GM23248 (cell line): ENCODE measurements around the gene TP53. TPM values are rescaled to one million over a fixed set of nuclear protein-coding genes. Genes with fewer than 3 reads are reported as not detected.

Experiments used
- DNase-seq: peaks from one replicate; pipeline ENCODE4 v3.0.0-alpha.2; 2015
- H2AFZ ChIP-seq: fragments of 200-600 bp; sonication (generic); 2 replicates; pipeline ENCODE4 v1.6.1; 2016; ENCODE audit warnings: antibody characterized with exemption
- H3F3A ChIP-seq: fragments of 200-600 bp; sonication (generic); 2 replicates; pipeline ENCODE4 v1.6.1; 2016; ENCODE audit warnings: mild to moderate bottlenecking, antibody characterized with exemption, mixed run types; ENCODE audit not compliant: insufficient read depth
- H3K27ac ChIP-seq: fragments of 200-600 bp; sonication (generic); 2 replicates; pipeline ENCODE4 v1.5.1; 2016; ENCODE audit warnings: mild to moderate bottlenecking
- H3K27me3 ChIP-seq: fragments of 200-600 bp; sonication (generic); replicated peaks from 2 replicates; pipeline ENCODE4 v1.6.1; 2016; ENCODE audit warnings: mild to moderate bottlenecking; ENCODE audit not compliant: insufficient read depth
- H3K36me3 ChIP-seq: fragments of 200-600 bp; sonication (generic); 2 replicates; pipeline ENCODE4 v1.6.1; 2016; ENCODE audit warnings: low read depth, mild to moderate bottlenecking
- H3K4me1 ChIP-seq: fragments of 200-600 bp; sonication (generic); 2 replicates; pipeline ENCODE4 v1.6.1; 2016; ENCODE audit warnings: mild to moderate bottlenecking; ENCODE audit not compliant: insufficient read depth
- H3K4me2 ChIP-seq: fragments of 200-600 bp; sonication (generic); one replicate; pipeline ENCODE4 v1.6.1; 2016; ENCODE audit warnings: mild to moderate bottlenecking; ENCODE audit not compliant: unreplicated experiment
- H3K4me3 ChIP-seq: fragments of 200-600 bp; sonication (generic); 2 replicates; pipeline ENCODE4 v1.5.1; 2016; ENCODE audit warnings: mild to moderate bottlenecking
- H3K79me2 ChIP-seq: fragments of 200-600 bp; sonication (generic); 2 replicates; pipeline ENCODE4 v1.6.1; 2016; ENCODE audit warnings: mild to moderate bottlenecking; ENCODE audit not compliant: insufficient read depth
- H3K9ac ChIP-seq: fragments of 200-600 bp; sonication (generic); 2 replicates; pipeline ENCODE4 v1.6.1; 2016; ENCODE audit warnings: mild to moderate bottlenecking
- H3K9me2 ChIP-seq: fragments of 200-600 bp; sonication (generic); 2 replicates; pipeline ENCODE4 v1.6.1; 2016; ENCODE audit warnings: mixed run types, mild to moderate bottlenecking, moderate library complexity; ENCODE audit not compliant: insufficient read depth
- H3K9me3 ChIP-seq: fragments of 200-600 bp; sonication (generic); one replicate; pipeline ENCODE4 v1.6.1; 2017; ENCODE audit warnings: low read depth
- H4K20me1 ChIP-seq: fragments of 200-600 bp; sonication (generic); 2 replicates; pipeline ENCODE4 v1.6.0; 2016; ENCODE audit not compliant: insufficient read depth
- EZH2 ChIP-seq: fragments of 200-600 bp; sonication (generic); IDR thresholded peaks from 2 replicates; pipeline ENCODE4 v1.6.1; 2018; ENCODE audit warnings: antibody characterized with exemption, mild to moderate bottlenecking; ENCODE audit not compliant: insufficient read depth, poor library complexity, severe bottlenecking
- EZH2phosphoT487 ChIP-seq: fragments of 200-600 bp; sonication (generic); IDR thresholded peaks from 2 replicates; pipeline ENCODE4 v1.6.1; 2018; ENCODE audit warnings: antibody characterized with exemption, moderate library complexity, mild to moderate bottlenecking, low read depth; ENCODE audit not compliant: insufficient read depth
- WGBS, 2 experiments: methylation state at CpG; one replicate each; pipeline ENCODE4 v1.1.6; 2015 to 2017; ENCODE audit warnings: low lambda C conversion rate in 2 of 2, low coverage in 1 of 2; ENCODE audit errors: missing lambda C conversion rate in 2 of 2; 5-methylcytosine and 5-hydroxymethylcytosine counted together
- in situ Hi-C: fragments of 300-500 bp; cut with MboI; formaldehyde crosslinking; loops from 2 replicates; pipeline ENCODE4 v1.15.0; 2020
- polyA plus RNA-seq: library from polyadenylated mRNA; unstranded; fragments of >200 nt; fragmentation: Nextera tagmentation; extraction: Ambion mirVana; gene quantifications from 2 replicates; pipeline ENCODE4 v1.2.1, GENCODE V29; 2016
- total RNA-seq: library from RNA; depleted of rRNA; stranded (reverse); fragments of >200 nt; shearing (Covaris generic); gene quantifications from 2 replicates; pipeline ENCODE4 v1.2.3, GENCODE V29; 2014

The TP53 gene
- total and polyA plus RNA-seq, 2 experiments from 2014 or later, result 26.2 to 29.8 TPM

- WGBS, 2 experiments, result 4 to 5% methylated on average over 44 of the region's 44 CpGs
- H3K9ac ChIP-seq, result peak overlapping the region; percentile 100
- H3K4me2 ChIP-seq, result peak overlapping the region; percentile 96
- no peaks in the 10 kb centered on the region for H3K9me2 ChIP-seq
- no peaks in the 10 kb centered on the region for H3K9me3 ChIP-seq
- peaks cover 75% of the 10 kb centered on the region for H3K79me2 ChIP-seq
- TF ChIP-seq EZH2phosphoT487 (no peak), EZH2 (no peak)
- H3K4me1 ChIP-seq, result peaks cover 23% of the 10 kb centered on the region
- peak overlapping the region; percentile 90 for H2AFZ ChIP-seq
- peak overlapping the region; percentile 100 for H3K27ac ChIP-seq
- H3K27me3 ChIP-seq, result no peaks in the 10 kb centered on the region
- H4K20me1 ChIP-seq, result no peaks in the 10 kb centered on the region
- in situ Hi-C loops, result no loop called here
- peak overlapping the region; percentile 100 for H3K4me3 ChIP-seq
- peak; percentile 98 for DNase-seq
- H3K36me3 ChIP-seq, result no peaks in the 10 kb centered on the region
- H3F3A ChIP-seq, result peaks cover 30% of the 10 kb centered on the region
Observed at GRCh38 chr17:7685533-7686221, 1.6 kb downstream of the TP53 start.

GRCh38 chr17:7684851-7685532 lies 2.3 kb downstream of the TP53 start:
- Histone ChIP-seq H3K27ac (peak overlapping the region; percentile 100), H4K20me1 (no peaks in the 10 kb centered on the region), H2AFZ (peak overlapping the region; percentile 90), H3K36me3 (no peaks in the 10 kb centered on the region), H3K9me3 (no peaks in the 10 kb centered on the region), H3K4me2 (peak overlapping the region; percentile 96), H3K4me1 (peaks cover 23% of the 10 kb centered on the region), H3K27me3 (no peaks in the 10 kb centered on the region), H3K9ac (peak overlapping the region; percentile 100), H3F3A (peaks cover 30% of the 10 kb centered on the region), H3K79me2 (peaks cover 75% of the 10 kb centered on the region), H3K9me2 (no peaks in the 10 kb centered on the region), H3K4me3 (peak overlapping the region; percentile 100)
- 69 to 72% methylated on average over 15 of the region's 15 CpGs for WGBS, 2 experiments
- in situ Hi-C loops, result no loop called here
- DNase-seq, result no peak
- TF ChIP-seq EZH2phosphoT487 (no peak), EZH2 (no peak)

DNA sequence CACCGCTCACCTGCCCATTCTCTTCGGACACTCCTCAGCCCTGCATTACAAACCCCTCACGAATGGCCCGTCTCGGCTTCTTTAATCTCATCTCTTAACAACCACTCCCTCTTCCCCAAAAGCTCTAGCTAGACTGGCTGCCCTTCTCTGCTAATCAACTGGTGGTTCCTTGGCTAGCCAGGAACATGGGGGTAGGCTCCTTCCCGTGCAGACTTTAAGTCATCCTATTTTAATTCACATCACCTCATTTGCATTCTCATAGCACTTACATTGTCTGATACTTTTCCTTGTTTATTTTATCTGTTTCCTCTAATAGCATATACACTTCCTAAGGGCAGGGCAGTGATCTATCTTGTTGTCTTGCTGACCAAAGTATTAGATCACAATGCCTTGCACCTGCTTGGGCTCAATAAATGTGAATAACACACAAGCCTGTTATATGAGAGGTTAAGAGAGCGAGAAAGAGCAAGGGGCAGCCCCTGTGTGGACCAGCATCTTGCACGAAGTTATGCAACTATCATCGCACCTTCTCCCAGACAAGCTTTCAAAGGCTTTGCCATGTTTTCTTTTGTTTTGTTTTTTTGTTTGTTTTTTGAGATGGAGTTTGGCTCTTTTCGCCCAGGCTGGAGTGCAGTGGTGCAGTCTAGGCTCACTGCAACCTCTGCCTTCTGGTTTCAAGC lies 9.8 kb downstream of the TP53 start:
- peaks cover 11% of the 10 kb centered on the region; the same call in 1 of the 2 replicates for H3K36me3 ChIP-seq
- no peak overlapping the region for H3K4me2 ChIP-seq
- H3K4me1 ChIP-seq, result no peaks in the 10 kb centered on the region
- no peaks in the 10 kb centered on the region for H3F3A ChIP-seq
- no peak overlapping the region for H3K9ac ChIP-seq
- TF ChIP-seq EZH2 (no peak), EZH2phosphoT487 (no peak)
- H3K9me3 ChIP-seq, result no peaks in the 10 kb centered on the region
- H2AFZ ChIP-seq, result no peak overlapping the region
- 81 to 82% methylated on average over 10 of the region's 10 CpGs for WGBS, 2 experiments
- no peaks in the 10 kb centered on the region for H3K9me2 ChIP-seq
- H3K4me3 ChIP-seq, result no peak overlapping the region
- DNase-seq, result no peak
- peaks cover 33% of the 10 kb centered on the region for H3K79me2 ChIP-seq
- in situ Hi-C loops, result no loop called here
- no peaks in the 10 kb centered on the region for H3K27me3 ChIP-seq
- H4K20me1 ChIP-seq, result no peaks in the 10 kb centered on the region
- no peak overlapping the region for H3K27ac ChIP-seq

GRCh38 chr17:7676533-7676932 lies 10.8 kb downstream of the TP53 start:
- Histone ChIP-seq H3K4me2 (no peak overlapping the region), H2AFZ (no peak overlapping the region), H3K9me2 (no peaks in the 10 kb centered on the region), H3K4me3 (no peak overlapping the region), H3K79me2 (peaks cover 23% of the 10 kb centered on the region), H3K27me3 (no peaks in the 10 kb centered on the region), H4K20me1 (no peaks in the 10 kb centered on the region), H3F3A (no peaks in the 10 kb centered on the region), H3K4me1 (no peaks in the 10 kb centered on the region), H3K9ac (no peak overlapping the region), H3K9me3 (no peaks in the 10 kb centered on the region), H3K36me3 (peaks cover 11% of the 10 kb centered on the region; the same call in 1 of the 2 replicates), H3K27ac (no peak overlapping the region)
- in situ Hi-C loops, result no loop called here
- 82 to 87% methylated on average over 5 of the region's 5 CpGs for WGBS, 2 experiments
- DNase-seq, result no peak
- TF ChIP-seq EZH2phosphoT487 (no peak), EZH2 (no peak)
